ENCODE data around the gene ST8SIA1.

DNA sequence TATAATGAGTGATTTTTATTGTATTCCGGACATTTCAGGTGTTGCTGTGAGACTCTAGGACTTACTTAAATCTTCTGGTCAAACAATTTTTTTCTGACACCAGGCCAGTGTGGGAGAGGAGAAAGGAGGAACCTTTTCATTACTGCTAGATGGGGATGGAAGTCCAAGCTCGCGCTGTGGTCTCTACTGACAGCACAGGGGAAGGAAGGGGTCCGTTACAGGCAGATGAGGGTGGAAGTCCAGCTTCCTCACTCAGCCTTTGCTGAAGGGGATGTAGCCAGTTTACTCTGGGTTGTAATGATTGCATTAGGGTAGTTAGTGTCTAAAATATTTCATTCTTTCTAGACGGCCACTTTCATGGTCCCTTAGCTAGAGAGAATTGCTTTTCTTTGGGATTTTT, 26.3 kb upstream of the ST8SIA1 start:
- TF ChIP-seq, protein P1, sequence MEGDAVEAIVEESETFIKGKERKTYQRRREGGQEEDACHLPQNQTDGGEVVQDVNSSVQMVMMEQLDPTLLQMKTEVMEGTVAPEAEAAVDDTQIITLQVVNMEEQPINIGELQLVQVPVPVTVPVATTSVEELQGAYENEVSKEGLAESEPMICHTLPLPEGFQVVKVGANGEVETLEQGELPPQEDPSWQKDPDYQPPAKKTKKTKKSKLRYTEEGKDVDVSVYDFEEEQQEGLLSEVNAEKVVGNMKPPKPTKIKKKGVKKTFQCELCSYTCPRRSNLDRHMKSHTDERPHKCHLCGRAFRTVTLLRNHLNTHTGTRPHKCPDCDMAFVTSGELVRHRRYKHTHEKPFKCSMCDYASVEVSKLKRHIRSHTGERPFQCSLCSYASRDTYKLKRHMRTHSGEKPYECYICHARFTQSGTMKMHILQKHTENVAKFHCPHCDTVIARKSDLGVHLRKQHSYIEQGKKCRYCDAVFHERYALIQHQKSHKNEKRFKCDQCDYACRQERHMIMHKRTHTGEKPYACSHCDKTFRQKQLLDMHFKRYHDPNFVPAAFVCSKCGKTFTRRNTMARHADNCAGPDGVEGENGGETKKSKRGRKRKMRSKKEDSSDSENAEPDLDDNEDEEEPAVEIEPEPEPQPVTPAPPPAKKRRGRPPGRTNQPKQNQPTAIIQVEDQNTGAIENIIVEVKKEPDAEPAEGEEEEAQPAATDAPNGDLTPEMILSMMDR (IDR thresholded peaks at IDR 0.05; ENCODE audit: low read length): no peak
- TF ChIP-seq EZH2 (optimal IDR thresholded peaks at IDR 0.05; ENCODE audit: low read depth, low read length): no peak
